OCI-LY3 (cell line): ENCODE measurements around the gene CHRM1.

Source experiments
- H2AFZ ChIP-seq: fragments of 200-600, 300-600 bp; shearing (Covaris generic); 2 replicates; pipeline ENCODE4 v1.6.0; 2014; ENCODE audit warnings: antibody characterized with exemption, low read depth, low read length
- H3K27ac ChIP-seq: fragments of 200-600, 300-600 bp; sonication (generic); 2 replicates; pipeline ENCODE4 v1.5.1; 2014; ENCODE audit warnings: mild to moderate bottlenecking, low read length, moderate library complexity, mixed read lengths
- H3K27me3 ChIP-seq: fragments of 200-600, 300-600 bp; sonication (generic); 2 replicates; pipeline ENCODE4 v1.6.1; 2014; ENCODE audit warnings: low read depth, low read length, mixed read lengths
- H3K36me3 ChIP-seq: fragments of 200-600, 300-600 bp; sonication (generic); replicated peaks from 2 replicates; pipeline ENCODE3; 2014; ENCODE audit warnings: low read depth, low read length, mixed read lengths
- H3K4me1 ChIP-seq: fragments of 300-600, 200-600 bp; sonication (generic); 2 replicates; pipeline ENCODE4 v1.6.1; 2014; ENCODE audit warnings: low read length, mixed read lengths
- H3K4me2 ChIP-seq: fragments of 200-600, 300-600 bp; sonication (generic); 2 replicates; pipeline ENCODE4 v1.6.1; 2014; ENCODE audit warnings: low read length, mixed read lengths
- H3K4me3 ChIP-seq: fragments of 300-600, 200-600 bp; sonication (generic); 2 replicates; pipeline ENCODE4 v1.5.1; 2014; ENCODE audit warnings: antibody characterized with exemption, mild to moderate bottlenecking, low read length, moderate library complexity
- H3K79me2 ChIP-seq: fragments of 300-600, 200-600 bp; shearing (Covaris generic); 2 replicates; pipeline ENCODE4 v1.6.1; 2014; ENCODE audit warnings: mild to moderate bottlenecking, low read length, mixed read lengths
- H3K9ac ChIP-seq: fragments of 300-600, 200-600 bp; shearing (Covaris generic); 2 replicates; pipeline ENCODE4 v1.6.0; 2014; ENCODE audit warnings: mild to moderate bottlenecking, low read length, moderate library complexity
- H3K9me3 ChIP-seq: fragments of 200-600, 300-600 bp; shearing (Covaris generic); 2 replicates; pipeline ENCODE4 v1.6.1; 2014; ENCODE audit warnings: low read length, mixed read lengths; ENCODE audit not compliant: insufficient read depth
- H4K20me1 ChIP-seq: fragments of 200-600, 300-600 bp; sonication (generic); 2 replicates; pipeline ENCODE4 v1.6.1; 2016; ENCODE audit warnings: low read length, mixed read lengths; ENCODE audit not compliant: insufficient read depth
- EZH2phosphoT487 ChIP-seq: fragments of 200-600 bp; shearing (Covaris generic); IDR thresholded peaks from 2 replicates; pipeline ENCODE4 v1.6.1; 2018; ENCODE audit warnings: antibody characterized with exemption, mixed run types, low read depth
- TF ChIP-seq, protein P1 (sequence below): fragments of 200-600, 300-600 bp; sonication (generic); IDR thresholded peaks from 2 replicates; pipeline ENCODE4 v1.5.1; 2014; ENCODE audit warnings: antibody characterized with exemption, low read length, low read depth

CHRM1 gene

DNA sequence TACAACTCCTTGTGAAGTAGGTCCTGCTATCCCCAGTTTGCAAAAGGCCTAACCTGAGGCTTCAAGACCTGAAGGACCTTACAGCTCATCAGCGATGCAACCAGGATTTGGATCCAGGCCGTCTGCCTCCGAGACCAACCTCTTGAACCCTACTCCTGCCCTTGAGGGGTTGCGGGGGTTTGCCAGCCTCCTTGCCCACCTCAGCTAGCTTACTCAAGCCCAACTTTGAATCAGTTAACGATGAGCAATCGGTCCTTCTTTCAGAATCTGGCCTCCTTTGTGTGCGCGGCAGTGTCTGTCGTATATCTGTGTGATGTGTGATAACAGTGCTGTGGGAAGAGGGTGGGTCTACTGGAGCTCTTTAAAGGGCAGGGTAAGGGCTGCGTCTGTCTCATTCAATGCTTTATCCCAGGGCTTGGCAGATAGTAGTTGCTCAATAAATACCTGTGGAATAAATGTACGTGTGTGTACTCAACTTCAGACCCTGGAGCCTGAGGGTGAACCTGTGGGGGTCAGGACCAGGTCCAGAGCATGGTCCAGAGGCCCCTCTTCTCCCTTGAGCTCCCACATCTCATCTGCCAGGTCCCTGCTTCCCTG is 3.2 kb downstream of the CHRM1 start:
- TF ChIP-seq, protein P1, sequence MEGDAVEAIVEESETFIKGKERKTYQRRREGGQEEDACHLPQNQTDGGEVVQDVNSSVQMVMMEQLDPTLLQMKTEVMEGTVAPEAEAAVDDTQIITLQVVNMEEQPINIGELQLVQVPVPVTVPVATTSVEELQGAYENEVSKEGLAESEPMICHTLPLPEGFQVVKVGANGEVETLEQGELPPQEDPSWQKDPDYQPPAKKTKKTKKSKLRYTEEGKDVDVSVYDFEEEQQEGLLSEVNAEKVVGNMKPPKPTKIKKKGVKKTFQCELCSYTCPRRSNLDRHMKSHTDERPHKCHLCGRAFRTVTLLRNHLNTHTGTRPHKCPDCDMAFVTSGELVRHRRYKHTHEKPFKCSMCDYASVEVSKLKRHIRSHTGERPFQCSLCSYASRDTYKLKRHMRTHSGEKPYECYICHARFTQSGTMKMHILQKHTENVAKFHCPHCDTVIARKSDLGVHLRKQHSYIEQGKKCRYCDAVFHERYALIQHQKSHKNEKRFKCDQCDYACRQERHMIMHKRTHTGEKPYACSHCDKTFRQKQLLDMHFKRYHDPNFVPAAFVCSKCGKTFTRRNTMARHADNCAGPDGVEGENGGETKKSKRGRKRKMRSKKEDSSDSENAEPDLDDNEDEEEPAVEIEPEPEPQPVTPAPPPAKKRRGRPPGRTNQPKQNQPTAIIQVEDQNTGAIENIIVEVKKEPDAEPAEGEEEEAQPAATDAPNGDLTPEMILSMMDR: no peak
- TF ChIP-seq EZH2phosphoT487: no peak
- Histone ChIP-seq H3K9ac (no peak overlapping the region), H3K4me1 (peaks cover 20% of the 10 kb centered on the region), H2AFZ (no peak overlapping the region), H3K27ac (no peak overlapping the region), H3K79me2 (no peaks in the 10 kb centered on the region), H3K4me2 (no peak overlapping the region), H3K36me3 (no peaks in the 10 kb centered on the region), H3K4me3 (no peak overlapping the region), H4K20me1 (no peaks in the 10 kb centered on the region), H3K27me3 (peaks cover 22% of the 10 kb centered on the region), H3K9me3 (no peaks in the 10 kb centered on the region)

DNA sequence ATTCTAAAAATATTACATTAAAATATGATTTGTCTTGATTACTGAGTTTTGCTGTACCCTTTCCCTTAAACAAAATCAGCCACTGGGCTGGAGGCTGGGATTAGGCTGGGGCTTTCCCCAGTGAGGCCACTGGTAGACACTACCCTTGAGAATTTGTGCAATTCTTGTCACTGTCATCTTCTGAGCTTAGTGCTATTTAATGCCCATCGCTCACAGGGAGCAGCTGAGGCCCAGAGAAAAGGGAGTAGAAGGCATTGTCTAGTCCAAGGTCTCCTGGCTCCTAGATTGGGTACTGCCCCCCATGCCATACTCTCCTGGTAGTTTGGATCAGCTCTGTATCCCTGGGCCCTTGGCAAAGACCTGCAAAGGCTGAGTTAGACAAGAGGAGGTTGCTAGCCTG is 6.7 kb downstream of the CHRM1 start:
- H3K79me2 ChIP-seq: no peaks in the 10 kb centered on the region

DNA sequence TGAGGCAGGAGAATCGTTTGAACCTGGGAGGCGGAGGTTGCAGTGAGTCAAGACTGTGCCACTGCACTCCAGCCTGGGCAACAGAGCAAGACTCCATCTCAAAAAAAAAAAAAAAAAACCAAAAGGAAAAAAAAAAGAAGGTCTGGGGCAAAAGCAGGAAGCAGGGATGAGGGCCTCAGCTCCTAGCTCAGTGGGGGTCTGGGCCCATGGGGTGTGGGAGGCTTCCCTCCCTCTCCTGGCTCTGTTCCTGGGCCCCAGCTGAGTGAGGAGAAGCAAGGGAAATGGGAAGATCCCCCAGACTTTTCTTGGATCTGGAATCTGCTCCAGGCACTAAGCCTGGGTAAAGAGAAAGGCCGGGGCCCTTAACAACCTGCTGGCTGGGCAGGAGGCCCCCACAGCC is 8.9 kb downstream of the CHRM1 start:
- H3K79me2 ChIP-seq: no peaks in the 10 kb centered on the region
- TF ChIP-seq EZH2phosphoT487: no peak
- TF ChIP-seq, protein P1: no peak
- H3K9me3 ChIP-seq: no peaks in the 10 kb centered on the region
- no peaks in the 10 kb centered on the region for H4K20me1 ChIP-seq
- H3K4me1 ChIP-seq: peaks cover 12% of the 10 kb centered on the region; the same call in 1 of the 2 replicates
- H3K27ac ChIP-seq: no peak overlapping the region
- H3K4me3 ChIP-seq: no peak overlapping the region
- no peak overlapping the region for H2AFZ ChIP-seq
- H3K9ac ChIP-seq: no peak overlapping the region
- no peaks in the 10 kb centered on the region for H3K36me3 ChIP-seq
- H3K27me3 ChIP-seq: peaks cover 20% of the 10 kb centered on the region
- no peak overlapping the region for H3K4me2 ChIP-seq

More for the DNA sequence above, 6.7 kb downstream of the CHRM1 start:
- TF ChIP-seq, protein P1: no peak
- TF ChIP-seq EZH2phosphoT487: no peak
- Histone ChIP-seq H4K20me1 (no peaks in the 10 kb centered on the region), H3K36me3 (no peaks in the 10 kb centered on the region), H3K4me2 (no peak overlapping the region), H3K27me3 (peaks cover 13% of the 10 kb centered on the region), H3K27ac (no peak overlapping the region), H3K4me1 (peaks cover 7% of the 10 kb centered on the region; the same call in 1 of the 2 replicates), H3K9ac (no peak overlapping the region), H3K4me3 (no peak overlapping the region), H2AFZ (no peak overlapping the region), H3K9me3 (no peaks in the 10 kb centered on the region)

DNA sequence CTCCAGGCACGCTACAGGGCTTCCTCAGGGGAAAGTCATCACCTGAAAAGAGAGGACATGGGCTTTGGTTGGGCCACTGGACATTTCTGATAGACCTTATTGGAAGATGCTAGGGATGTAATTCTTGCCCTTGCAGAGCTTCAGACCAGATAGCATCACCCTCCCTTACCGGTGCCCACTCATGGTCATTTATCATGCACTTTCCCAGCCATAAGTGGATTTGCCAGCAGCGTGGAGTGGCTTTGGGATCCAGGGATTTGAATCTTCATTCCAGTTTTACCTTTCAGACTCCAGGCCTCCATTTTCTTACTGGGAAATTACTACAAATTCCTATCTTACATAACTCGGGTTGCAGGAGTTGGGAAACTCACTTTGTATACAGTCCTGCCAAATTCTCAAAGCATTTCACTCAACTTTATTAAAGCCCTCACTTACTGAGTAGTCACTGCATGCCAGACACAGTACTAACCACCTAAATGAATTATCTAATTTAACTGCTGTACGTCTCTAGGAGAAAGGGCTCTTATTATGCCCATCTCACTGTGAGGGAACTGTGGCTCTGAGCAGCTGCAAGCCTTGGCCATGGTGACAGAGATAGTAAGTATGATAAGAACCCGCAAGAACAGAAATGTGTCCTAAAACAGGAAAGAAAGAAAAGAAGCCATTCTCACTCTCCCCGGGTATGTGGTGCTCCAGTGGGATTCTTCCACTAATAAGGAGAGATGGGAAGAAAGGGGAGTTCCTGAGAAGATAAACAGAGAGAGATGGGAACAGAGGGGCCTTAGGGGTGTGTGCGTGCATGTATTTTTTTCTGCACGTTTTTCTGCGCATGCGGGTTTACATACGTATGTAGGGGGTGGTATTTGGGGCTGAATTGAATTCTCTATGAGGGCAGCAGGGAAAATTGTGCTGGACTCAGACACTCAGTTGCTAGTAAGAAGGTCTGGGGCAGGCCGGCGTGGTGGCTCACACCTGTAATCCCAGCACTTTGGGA is 9.7 kb downstream of the CHRM1 start:
- Histone ChIP-seq H3K9me3 (no peaks in the 10 kb centered on the region), H3K9ac (no peak overlapping the region), H3K4me1 (peaks cover 12% of the 10 kb centered on the region; the same call in 1 of the 2 replicates), H4K20me1 (no peaks in the 10 kb centered on the region), H3K4me2 (no peak overlapping the region), H3K27ac (no peak overlapping the region), H3K4me3 (no peak overlapping the region), H3K27me3 (peaks cover 21% of the 10 kb centered on the region), H3K79me2 (no peaks in the 10 kb centered on the region), H2AFZ (no peak overlapping the region), H3K36me3 (no peaks in the 10 kb centered on the region)
- TF ChIP-seq, protein P1: no peak
- no peak for TF ChIP-seq EZH2phosphoT487
